ENCODE measurements around the gene SWT1.
"Not testable (repeated sequence)": the region's sequence is repeated elsewhere in the genome, so short reads cannot be mapped to it uniquely, and the experiment has no call there.

Gene SWT1

DNA sequence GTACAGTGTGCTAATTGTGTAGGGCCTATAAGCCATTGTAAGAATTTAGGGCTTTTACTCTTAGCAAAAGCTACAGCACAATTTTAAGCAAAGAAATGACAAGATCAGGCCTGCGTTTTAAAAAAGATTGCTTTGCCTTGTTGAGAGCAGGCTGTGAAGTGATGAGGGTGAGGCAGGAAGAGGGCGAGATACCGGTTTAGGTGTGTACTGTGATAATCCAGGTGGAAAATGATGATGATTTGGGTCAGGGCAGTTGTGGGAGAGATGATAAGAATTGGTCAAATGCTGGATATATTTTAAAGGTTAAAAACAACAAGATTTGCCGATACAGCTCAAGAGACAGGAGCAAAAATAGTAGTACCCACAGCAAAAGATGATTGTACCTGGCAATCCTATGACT lies 72.0 kb downstream of the SWT1 start:
- Histone ChIP-seq H3K36me3 (ENCODE audit: insufficient read depth, low read length) (no peaks in the 10 kb centered on the region), H3K79me2 (ENCODE audit: insufficient read depth, low read length) (no peaks in the 10 kb centered on the region), H4K20me1 (ENCODE audit: insufficient read depth, low read length) (no peaks in the 10 kb centered on the region), H3K4me3 (ENCODE audit: low read depth in 1 of 2, low read length in 2 of 2) (no peak overlapping the region), H3K27ac (ENCODE audit: low read length) (no peak overlapping the region), H3K4me1 (ENCODE audit: insufficient read depth, low read length) (no peaks in the 10 kb centered on the region), H3K27me3 (ENCODE audit: insufficient read depth, low read length, poor library complexity) (no peaks in the 10 kb centered on the region), H3K9me3 (ENCODE audit: insufficient read depth, low read length, severe bottlenecking) (no peaks in the 10 kb centered on the region), H3K4me2 (ENCODE audit: insufficient read depth, low read length) (no peak overlapping the region), H3K9ac (ENCODE audit: low read depth, low read length) (no peak overlapping the region), H2AFZ (ENCODE audit: low read depth, low read length) (no peak overlapping the region)
- no peak for ATAC-seq (ENCODE audit: insufficient read depth, low read depth)
- TF ChIP-seq EZH2 (IDR thresholded peaks at IDR 0.05; ENCODE audit: borderline replicate concordance, low read depth, low read length, severe bottlenecking) (no peak), CTCF (IDR thresholded peaks at IDR 0.05; ENCODE audit: borderline replicate concordance, extremely low read depth, low read length, poor library complexity, severe bottlenecking) (no peak)
- DNase-seq = no peak

- Histone ChIP-seq H3K27me3 (ENCODE audit: insufficient read depth, low read length, poor library complexity) (no peaks in the 10 kb centered on the region), H4K20me1 (ENCODE audit: insufficient read depth, low read length) (no peaks in the 10 kb centered on the region), H3K79me2 (ENCODE audit: insufficient read depth, low read length) (no peaks in the 10 kb centered on the region), H3K36me3 (ENCODE audit: insufficient read depth, low read length) (no peaks in the 10 kb centered on the region), H3K9ac (ENCODE audit: low read depth, low read length) (no peak overlapping the region), H3K9me3 (ENCODE audit: insufficient read depth, low read length, severe bottlenecking) (no peaks in the 10 kb centered on the region), H2AFZ (ENCODE audit: low read depth, low read length) (no peak overlapping the region), H3K27ac (ENCODE audit: low read length) (no peak overlapping the region), H3K4me1 (ENCODE audit: insufficient read depth, low read length) (no peaks in the 10 kb centered on the region), H3K4me3 (ENCODE audit: low read depth in 1 of 2, low read length in 2 of 2) (no peak overlapping the region), H3K4me2 (ENCODE audit: insufficient read depth, low read length) (no peak overlapping the region)
- ATAC-seq (ENCODE audit: insufficient read depth, low read depth) = no peak
- TF ChIP-seq CTCF (IDR thresholded peaks at IDR 0.05; ENCODE audit: borderline replicate concordance, extremely low read depth, low read length, poor library complexity, severe bottlenecking) (no peak), EZH2 (IDR thresholded peaks at IDR 0.05; ENCODE audit: borderline replicate concordance, low read depth, low read length, severe bottlenecking) (no peak)
- no peak for DNase-seq
These were observed 73.0 kb downstream of the SWT1 start for GRCh38 chr1:185229981-185230380.

DNA sequence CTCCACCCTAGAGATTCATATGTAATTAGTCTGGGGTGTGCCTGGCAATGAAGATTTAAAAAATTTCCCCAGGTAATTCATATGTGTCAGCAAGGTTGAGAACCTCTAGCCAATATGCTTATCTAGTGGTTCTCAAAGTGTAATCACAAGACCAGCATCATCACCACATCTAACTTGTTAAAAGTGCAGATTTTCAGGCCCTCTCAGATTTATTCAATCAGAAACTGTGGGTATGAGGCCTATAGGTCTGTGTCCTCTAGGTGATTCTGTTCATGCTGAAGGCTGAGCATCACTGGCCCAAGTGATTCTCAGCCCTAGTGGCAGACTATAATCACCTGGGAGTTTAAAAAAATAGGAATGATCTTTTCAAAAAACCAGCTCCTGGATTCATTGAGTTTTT lies 75.9 kb downstream of the SWT1 start:
- H3K9ac ChIP-seq (ENCODE audit: low read depth, low read length) = no peak overlapping the region
- H3K36me3 ChIP-seq (ENCODE audit: insufficient read depth, low read length) = no peaks in the 10 kb centered on the region
- TF ChIP-seq CTCF (IDR thresholded peaks at IDR 0.05; ENCODE audit: borderline replicate concordance, extremely low read depth, low read length, poor library complexity, severe bottlenecking) (no peak), EZH2 (IDR thresholded peaks at IDR 0.05; ENCODE audit: borderline replicate concordance, low read depth, low read length, severe bottlenecking) (no peak)
- H3K4me3 ChIP-seq (ENCODE audit: low read depth in 1 of 2, low read length in 2 of 2) = no peak overlapping the region
- no peak overlapping the region for H3K27ac ChIP-seq (ENCODE audit: low read length)
- H3K27me3 ChIP-seq (ENCODE audit: insufficient read depth, low read length, poor library complexity) = no peaks in the 10 kb centered on the region
- H4K20me1 ChIP-seq (ENCODE audit: insufficient read depth, low read length) = no peaks in the 10 kb centered on the region
- H3K4me1 ChIP-seq (ENCODE audit: insufficient read depth, low read length) = no peaks in the 10 kb centered on the region
- H3K9me3 ChIP-seq (ENCODE audit: insufficient read depth, low read length, severe bottlenecking) = no peaks in the 10 kb centered on the region
- no peak overlapping the region for H2AFZ ChIP-seq (ENCODE audit: low read depth, low read length)
- H3K4me2 ChIP-seq (ENCODE audit: insufficient read depth, low read length) = no peak overlapping the region
- ATAC-seq (ENCODE audit: insufficient read depth, low read depth) (no peak), DNase-seq (no peak)
- H3K79me2 ChIP-seq (ENCODE audit: insufficient read depth, low read length) = no peaks in the 10 kb centered on the region

- H3K9me3 ChIP-seq (ENCODE audit: insufficient read depth, low read length, severe bottlenecking); H3K79me2 ChIP-seq (ENCODE audit: insufficient read depth, low read length); H3K36me3 ChIP-seq (ENCODE audit: insufficient read depth, low read length); H3K27ac ChIP-seq (ENCODE audit: low read length); H3K4me3 ChIP-seq (ENCODE audit: low read depth in 1 of 2, low read length in 2 of 2); ATAC-seq (ENCODE audit: insufficient read depth, low read depth); H3K27me3 ChIP-seq (ENCODE audit: insufficient read depth, low read length, poor library complexity); DNase-seq; H2AFZ ChIP-seq (ENCODE audit: low read depth, low read length); H4K20me1 ChIP-seq (ENCODE audit: insufficient read depth, low read length); H3K9ac ChIP-seq (ENCODE audit: low read depth, low read length); H3K4me1 ChIP-seq (ENCODE audit: insufficient read depth, low read length); H3K4me2 ChIP-seq (ENCODE audit: insufficient read depth, low read length): not testable (repeated sequence)
These were observed 77.2 kb downstream of the SWT1 start for GRCh38 chr1:185234183-185234582.

DNA sequence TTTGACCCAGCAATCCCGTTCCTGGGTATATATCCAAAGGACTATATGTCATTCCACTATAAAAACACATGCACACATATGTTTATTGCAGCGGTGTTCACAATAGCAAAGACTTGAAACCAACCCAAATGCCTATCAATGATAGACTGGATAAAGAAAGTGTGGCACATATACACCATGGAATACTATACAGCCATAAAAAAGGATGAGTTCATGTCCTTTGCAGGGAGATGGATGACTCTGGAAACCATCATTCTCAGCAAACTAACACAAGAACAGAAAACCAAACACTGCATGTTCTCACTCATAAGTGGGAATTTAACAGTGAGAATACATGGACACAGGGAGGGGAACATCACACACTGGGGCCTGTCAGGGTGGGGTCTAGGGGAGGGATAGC lies 80.2 kb downstream of the SWT1 start:
- not testable (repeated sequence) for H3K4me3 ChIP-seq (ENCODE audit: low read depth in 1 of 2, low read length in 2 of 2); H3K27me3 ChIP-seq (ENCODE audit: insufficient read depth, low read length, poor library complexity); H3K27ac ChIP-seq (ENCODE audit: low read length); H3K9ac ChIP-seq (ENCODE audit: low read depth, low read length); H2AFZ ChIP-seq (ENCODE audit: low read depth, low read length); H3K4me2 ChIP-seq (ENCODE audit: insufficient read depth, low read length); H3K36me3 ChIP-seq (ENCODE audit: insufficient read depth, low read length); ATAC-seq (ENCODE audit: insufficient read depth, low read depth); H3K79me2 ChIP-seq (ENCODE audit: insufficient read depth, low read length); H3K9me3 ChIP-seq (ENCODE audit: insufficient read depth, low read length, severe bottlenecking); DNase-seq; H3K4me1 ChIP-seq (ENCODE audit: insufficient read depth, low read length); H4K20me1 ChIP-seq (ENCODE audit: insufficient read depth, low read length)
